Midbrain (tissue), 1 donor: ENCODE results near the gene FOS.
"Not testable (repeated sequence)": the region's sequence is repeated elsewhere in the genome, so short reads cannot be mapped to it uniquely, and the experiment has no call there.

ENCODE experiments used
- DNase-seq: peaks from one replicate; lab custom pipeline; 2025; lab: John Stamatoyannopoulos, UW

The FOS gene

DNA sequence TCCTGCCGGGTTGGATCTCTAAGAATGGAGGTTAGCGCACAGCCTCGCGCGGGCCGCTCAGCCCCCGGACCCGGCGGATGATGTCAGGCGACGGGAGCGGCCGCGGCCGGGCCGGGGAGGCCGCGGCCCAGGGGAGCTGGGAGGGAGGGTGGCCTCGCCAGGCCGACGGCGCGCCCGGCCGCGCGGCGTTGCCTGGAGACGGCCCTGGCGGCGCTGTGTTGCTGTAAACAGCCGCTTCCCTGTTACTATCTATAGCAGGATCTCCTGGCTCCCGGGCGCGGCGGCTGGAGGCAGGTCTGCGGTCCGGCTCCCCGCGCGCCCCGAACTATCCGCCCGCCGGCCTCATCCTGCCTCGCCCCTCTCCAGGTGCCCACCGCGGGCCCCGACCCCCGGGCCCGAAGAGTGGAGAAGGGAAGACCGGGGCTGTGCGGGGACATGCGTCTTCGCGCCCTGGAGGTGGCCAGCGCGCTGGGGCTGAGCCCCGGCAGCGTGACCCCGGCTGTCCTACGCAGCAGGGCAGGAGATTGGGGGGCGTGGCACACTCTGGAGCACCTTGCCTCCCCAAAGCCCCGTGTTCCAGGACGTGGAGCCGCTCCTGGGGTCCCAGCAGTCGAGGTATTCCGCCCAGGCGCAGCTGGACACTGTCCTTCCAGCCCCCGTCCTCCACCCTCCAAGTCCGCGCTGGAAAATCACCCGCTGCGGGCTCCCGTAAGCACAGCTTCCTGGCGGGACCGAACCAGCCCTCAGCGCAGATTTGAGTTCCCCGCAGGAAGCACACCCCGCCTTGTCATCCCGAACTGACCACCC is 1.4 kb upstream of the FOS start:
- peak; percentile 85 for DNase-seq

DNA sequence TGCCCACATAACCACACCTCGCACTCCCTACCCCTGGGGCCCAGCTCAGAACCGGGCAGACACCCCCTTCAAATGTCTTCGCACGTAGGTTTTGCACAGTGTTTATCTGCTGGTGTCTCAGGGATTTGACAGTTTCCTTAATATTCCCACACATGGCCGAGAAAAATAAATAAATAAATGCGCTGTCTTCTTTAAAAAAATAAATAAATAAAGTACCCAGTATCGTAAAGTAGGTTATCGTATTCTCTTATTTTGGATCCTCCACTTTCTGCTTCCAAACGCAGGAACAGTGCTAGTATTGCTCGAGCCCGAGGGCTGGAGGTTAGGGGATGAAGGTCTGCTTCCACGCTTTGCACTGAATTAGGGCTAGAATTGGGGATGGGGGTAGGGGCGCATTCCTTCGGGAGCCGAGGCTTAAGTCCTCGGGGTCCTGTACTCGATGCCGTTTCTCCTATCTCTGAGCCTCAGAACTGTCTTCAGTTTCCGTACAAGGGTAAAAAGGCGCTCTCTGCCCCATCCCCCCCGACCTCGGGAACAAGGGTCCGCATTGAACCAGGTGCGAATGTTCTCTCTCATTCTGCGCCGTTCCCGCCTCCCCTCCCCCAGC is 710 bp upstream of the FOS start:
- DNase-seq, result no peak

DNA sequence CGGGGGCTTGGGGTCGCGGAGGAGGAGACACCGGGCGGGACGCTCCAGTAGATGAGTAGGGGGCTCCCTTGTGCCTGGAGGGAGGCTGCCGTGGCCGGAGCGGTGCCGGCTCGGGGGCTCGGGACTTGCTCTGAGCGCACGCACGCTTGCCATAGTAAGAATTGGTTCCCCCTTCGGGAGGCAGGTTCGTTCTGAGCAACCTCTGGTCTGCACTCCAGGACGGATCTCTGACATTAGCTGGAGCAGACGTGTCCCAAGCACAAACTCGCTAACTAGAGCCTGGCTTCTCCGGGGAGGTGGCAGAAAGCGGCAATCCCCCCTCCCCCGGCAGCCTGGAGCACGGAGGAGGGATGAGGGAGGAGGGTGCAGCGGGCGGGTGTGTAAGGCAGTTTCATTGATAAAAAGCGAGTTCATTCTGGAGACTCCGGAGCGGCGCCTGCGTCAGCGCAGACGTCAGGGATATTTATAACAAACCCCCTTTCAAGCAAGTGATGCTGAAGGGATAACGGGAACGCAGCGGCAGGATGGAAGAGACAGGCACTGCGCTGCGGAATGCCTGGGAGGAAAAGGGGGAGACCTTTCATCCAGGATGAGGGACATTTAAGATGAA is 630 bp downstream of the FOS start:
- peak; percentile 72 for DNase-seq

DNA sequence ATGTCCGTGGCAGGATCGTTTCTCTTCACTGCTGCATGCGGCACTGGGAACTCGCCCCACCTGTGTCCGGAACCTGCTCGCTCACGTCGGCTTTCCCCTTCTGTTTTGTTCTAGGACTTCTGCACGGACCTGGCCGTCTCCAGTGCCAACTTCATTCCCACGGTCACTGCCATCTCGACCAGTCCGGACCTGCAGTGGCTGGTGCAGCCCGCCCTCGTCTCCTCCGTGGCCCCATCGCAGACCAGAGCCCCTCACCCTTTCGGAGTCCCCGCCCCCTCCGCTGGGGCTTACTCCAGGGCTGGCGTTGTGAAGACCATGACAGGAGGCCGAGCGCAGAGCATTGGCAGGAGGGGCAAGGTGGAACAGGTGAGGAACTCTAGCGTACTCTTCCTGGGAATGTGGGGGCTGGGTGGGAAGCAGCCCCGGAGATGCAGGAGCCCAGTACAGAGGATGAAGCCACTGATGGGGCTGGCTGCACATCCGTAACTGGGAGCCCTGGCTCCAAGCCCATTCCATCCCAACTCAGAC is 1.2 kb downstream of the FOS start:
- peak; percentile 52 for DNase-seq

DNA sequence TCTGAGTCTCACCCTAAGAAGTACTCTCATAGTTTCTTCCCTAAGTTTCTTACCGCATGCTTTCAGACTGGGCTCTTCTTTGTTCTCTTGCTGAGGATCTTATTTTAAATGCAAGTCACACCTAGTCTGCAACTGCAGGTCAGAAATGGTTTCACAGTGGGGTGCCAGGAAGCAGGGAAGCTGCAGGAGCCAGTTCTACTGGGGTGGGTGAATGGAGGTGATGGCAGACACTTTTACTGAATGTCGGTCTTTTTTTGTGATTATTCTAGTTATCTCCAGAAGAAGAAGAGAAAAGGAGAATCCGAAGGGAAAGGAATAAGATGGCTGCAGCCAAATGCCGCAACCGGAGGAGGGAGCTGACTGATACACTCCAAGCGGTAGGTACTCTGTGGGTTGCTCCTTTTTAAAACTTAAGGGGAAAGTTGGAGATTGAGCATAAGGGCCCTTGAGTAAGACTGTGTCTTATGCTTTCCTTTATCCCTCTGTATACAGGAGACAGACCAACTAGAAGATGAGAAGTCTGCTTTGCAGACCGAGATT is 1.7 kb downstream of the FOS start:
- peak; percentile 63 for DNase-seq

DNA sequence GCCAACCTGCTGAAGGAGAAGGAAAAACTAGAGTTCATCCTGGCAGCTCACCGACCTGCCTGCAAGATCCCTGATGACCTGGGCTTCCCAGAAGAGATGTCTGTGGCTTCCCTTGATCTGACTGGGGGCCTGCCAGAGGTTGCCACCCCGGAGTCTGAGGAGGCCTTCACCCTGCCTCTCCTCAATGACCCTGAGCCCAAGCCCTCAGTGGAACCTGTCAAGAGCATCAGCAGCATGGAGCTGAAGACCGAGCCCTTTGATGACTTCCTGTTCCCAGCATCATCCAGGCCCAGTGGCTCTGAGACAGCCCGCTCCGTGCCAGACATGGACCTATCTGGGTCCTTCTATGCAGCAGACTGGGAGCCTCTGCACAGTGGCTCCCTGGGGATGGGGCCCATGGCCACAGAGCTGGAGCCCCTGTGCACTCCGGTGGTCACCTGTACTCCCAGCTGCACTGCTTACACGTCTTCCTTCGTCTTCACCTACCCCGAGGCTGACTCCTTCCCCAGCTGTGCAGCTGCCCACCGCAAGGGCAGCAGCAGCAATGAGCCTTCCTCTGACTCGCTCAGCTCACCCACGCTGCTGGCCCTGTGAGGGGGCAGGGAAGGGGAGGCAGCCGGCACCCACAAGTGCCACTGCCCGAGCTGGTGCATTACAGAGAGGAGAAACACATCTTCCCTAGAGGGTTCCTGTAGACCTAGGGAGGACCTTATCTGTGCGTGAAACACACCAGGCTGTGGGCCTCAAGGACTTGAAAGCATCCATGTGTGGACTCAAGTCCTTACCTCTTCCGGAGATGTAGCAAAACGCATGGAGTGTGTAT is 2.4 kb downstream of the FOS start:
- peak; percentile 63 for DNase-seq

DNA sequence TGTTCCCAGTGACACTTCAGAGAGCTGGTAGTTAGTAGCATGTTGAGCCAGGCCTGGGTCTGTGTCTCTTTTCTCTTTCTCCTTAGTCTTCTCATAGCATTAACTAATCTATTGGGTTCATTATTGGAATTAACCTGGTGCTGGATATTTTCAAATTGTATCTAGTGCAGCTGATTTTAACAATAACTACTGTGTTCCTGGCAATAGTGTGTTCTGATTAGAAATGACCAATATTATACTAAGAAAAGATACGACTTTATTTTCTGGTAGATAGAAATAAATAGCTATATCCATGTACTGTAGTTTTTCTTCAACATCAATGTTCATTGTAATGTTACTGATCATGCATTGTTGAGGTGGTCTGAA is 3.0 kb downstream of the FOS start:
- no peak for DNase-seq

DNA sequence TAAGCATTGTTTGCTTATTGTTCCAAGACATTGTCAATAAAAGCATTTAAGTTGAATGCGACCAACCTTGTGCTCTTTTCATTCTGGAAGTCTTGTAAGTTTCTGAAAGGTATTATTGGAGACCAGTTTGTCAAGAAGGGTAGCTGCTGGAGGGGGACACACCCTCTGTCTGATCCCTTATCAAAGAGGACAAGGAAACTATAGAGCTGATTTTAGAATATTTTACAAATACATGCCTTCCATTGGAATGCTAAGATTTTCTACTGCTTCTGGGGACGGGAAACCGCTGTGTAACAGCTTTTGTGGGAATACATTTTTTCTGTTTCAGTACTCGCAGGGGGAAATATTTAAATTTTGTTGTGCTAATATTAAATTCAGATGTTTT is 3.5 kb downstream of the FOS start:
- DNase-seq, result peak; percentile 21

DNA sequence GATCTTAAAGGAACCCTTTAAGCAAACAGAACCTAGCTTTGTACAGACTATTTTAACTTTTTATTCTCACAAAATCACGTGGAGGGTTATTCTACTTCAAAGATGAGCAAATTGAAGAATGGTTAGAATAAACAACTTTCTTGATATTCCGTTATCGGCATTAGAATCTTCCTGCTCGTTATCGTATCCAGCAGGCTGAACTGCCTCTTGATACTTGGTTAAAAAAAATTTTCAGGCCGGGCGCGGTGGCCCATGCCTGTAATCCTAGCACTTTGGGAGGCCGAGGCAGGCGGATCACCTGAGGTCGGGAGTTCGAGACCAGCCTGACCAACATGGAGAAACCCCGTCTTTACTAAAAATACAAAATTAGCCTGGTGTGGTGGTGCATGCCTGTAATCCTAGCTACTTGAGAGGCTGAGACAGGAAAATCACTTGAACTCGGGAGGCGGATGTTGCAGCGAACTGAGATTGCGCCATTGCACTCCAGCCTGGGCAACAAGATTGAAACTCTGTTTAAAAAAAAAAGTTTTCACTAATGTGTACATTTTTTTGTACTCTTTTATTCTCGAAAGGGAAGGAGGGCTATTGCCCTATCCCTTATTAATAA is 4.0 kb downstream of the FOS start:
- not testable (repeated sequence) for DNase-seq

DNA sequence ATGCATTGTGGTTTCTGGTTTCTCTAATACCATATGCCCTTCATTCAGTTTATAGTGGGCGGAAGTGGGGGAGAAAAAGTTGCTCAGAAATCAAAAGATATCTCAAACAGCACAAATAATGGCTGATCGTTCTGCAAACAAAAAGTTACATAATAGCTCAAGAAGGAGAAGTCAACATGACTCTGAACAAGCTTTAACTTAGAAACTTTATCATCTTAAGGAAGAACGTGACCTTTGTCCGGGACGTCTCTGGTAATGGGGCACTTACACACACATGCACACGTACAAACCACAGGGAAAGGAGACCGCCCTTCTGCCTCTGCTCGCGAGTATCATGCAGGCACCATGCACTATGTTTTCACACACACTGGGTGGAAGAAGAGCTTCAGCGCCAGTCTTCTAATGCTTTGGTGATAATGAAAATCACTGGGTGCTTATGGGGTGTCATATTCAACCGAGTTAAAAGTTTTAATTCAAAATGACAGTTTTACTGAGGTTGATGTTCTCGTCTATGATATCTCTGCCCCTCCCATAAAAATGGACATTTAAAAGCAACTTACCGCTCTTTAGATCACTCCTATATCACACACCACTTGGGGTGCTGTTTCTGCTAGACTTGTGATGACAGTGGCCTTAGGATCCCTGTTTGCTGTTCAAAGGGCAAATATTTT is 4.7 kb downstream of the FOS start:
- DNase-seq, result no peak

DNA sequence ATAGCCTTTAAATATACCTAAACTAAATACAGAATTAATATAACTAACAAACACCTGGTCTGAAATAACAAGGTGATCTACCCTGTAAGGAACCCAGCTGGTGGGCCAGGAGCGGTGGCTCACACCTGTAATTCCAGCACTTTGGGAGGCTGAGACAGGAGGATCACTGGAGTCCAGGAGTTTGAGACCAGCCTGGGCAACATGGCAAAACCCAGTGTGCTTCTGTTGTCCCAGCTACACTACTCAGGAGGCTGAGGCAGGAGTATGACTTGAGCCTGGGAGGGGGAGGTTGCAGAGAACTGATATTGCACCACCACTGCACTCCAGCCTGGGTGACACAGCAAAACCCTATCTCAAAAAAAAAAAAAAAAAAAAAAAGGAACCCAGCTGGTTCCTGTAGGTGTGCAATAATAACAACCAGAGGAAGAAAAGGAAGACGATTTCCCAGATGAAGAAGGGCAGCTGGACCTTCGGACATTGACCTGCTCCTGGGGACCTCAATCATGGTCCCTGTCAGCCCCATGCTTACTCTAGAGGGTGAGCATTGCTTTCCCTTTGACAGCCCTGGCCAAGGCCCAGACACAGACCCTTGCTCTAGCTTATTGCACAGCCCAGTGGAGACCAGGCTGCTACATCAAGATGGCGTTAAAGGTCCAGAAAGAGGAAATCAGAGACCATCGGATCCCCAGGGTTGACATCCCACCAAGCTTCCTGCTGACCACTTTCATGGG is 5.4 kb downstream of the FOS start:
- DNase-seq, result no peak

DNA sequence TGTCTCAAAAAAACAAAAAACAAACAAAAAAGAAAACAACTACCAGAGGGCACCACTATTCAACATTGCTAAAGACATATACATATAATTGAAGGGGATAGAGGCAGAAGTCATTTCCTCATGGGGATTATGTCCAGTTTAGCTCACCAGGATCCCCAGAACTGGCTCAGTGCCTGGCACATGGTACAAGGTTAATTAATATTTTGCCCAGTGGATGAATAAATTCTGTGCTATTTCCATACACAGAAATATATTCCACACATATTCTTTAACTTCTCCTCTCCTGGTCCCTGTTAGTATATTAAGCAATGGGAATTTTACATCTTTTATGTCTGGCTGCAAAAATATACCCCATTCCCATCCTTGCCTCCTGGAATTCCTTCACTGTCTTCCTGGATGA is 6.7 kb downstream of the FOS start:
- no peak for DNase-seq

DNA sequence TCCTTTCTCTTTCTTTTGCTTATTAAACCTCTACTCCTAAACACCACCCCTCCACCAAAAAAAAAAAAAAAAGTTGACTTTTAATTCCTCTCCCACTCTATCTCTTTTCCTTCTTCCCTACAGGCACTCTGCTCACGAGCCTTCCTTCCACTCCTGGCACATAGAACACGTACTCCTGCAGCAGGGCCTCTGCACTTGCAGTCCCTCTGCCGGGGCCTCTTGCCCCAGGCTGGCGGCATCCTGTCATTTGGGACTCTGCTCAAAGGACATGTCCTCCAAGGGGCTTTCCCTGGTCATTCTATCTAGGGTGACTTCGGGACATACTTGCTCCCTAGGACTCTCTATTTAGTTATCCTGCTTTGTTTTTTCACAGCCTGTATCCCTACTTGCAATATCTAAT is 7.7 kb downstream of the FOS start:
- no peak for DNase-seq

DNA sequence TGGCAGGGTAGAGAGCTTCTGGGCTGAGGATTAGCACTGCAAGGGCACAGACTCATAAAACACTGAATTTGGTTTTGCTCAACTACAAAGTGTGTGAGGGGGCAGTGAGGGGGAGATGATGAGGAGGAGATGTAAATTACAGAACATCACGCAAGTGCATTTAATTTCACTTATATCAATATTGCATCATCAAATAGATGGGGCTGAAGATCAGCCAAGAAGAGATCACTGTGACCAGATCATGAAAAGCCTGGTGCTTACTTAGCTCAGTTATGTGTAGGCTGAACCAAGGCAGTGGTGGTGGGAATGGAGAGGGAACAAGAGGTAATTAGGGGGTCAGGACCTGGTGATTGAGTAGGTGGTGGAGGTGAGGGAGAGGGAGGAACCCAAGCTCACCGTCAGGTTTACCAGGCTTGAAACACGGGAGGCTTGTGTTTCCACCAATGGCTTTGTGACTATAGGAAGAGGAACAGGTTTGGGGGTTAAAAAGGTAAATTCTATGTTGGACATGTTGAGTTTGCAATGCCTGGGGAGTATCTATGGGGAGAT is 11.3 kb downstream of the FOS start:
- DNase-seq, result no peak

DNA sequence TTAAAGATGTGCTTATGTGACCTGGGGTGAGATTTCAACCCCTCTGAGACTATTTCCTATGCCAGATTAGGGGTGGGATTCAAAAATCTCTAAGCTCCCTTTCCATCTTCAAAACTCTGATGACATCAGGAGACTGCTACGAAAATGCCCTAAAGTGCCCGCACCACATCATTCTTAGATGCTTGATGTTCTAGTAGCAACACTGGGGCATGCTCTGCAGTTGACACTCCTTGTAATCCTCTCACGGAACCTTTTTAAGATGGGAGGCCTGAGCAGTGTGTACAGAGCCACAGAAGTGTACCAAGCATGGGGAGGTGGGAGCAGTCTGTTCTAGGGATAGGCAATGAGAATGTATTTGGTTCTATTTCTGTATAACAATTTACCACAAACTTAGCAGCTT is 12.2 kb downstream of the FOS start:
- DNase-seq, result no peak

DNA sequence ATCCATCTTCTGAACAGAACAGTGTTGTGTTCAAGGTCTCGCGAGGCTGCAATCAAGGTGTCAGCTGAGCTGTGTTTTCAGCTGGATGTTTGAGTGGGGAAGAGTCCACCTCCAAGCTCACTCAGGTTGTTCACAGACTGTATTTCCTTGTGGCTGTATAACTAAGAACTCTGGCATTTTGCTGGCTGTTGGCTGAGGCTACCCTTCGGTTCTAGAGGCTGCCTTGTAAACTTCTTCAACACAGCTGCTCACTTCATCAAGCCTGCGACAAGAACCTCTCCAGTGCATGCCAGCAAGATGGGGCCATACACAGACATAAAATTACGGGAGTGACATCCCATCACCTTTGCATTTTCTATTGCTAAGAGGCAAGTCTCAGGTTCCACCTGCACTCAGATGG is 12.7 kb downstream of the FOS start:
- no peak for DNase-seq

DNA sequence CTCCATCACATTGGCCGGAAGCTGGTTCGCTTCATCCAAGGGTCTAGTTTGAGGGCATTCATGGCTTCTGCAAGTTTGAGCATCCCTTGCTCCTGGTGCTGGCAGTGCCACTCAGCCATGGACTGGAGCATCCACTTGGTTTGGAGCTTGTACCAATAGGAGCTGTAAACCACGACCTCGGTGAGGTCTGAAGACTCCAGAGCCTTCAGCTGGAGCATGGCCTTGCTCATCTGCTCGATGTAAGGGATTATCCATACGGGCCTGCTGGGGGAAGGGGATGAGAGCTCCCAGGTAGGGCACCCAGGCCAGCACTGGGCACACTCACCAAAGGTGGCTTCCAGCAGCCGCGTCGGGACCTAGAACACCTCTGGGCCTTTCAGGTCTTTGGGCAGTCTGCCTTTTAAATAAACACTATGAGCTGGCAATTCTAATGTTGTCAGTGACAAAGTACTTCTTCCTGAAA is 13.5 kb downstream of the FOS start:
- DNase-seq, result no peak

DNA sequence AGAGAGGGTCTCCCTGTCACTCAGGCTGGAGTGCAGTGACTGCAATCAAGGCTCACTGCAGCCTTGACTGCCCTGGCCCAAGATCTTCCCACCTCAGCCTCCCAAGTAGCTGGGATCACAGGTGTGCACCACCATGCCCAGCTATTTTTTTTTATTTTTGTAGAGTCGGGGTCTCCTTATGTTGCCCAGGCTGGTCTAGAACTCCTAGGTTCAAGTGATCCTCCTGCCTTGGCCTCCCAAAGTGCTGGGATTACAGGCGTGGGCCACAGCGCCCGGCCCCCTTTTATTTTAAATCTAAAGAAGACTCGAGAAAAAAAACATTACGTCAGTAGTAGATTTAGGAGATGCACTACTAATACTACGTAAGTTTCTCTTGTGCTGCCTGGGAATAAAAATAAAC is 14.3 kb downstream of the FOS start:
- DNase-seq, result no peak

DNA sequence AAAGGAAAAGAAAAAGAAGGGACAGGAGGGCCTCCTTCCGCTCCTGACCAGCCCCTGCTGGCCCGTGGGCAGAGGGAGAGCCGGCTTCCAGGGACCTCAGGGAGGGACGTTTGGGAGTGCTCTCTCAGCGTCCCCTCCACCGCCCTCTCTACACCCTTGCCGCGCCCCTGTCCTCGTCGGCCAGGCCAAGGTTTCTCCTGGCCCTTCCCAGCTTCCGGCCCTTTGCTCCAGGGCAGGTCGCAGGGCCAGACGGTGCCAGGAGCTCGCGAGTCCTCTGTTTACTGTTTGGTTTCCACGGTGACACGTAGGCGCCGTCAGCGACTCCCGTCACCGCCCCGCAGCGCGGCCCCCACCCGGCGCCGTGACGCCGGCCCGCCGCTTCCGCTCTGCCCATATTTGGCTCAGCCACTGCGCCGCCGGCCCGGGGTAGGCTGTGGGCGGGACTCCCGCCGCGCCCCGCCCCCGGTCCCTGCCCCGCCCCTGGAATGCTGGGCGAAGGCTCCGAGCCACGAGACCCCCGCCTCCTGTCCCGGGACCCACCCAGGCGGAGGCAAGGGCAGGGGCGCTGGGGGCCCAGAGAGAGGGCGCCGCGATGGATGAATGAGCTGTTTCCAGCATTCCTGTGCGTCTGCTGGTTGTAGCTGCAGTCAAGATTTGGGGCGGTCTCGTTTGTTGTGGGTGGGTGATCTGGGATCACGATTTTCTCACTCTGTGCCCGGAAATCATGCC is 15.5 kb downstream of the FOS start:
- DNase-seq, result peak; percentile 92
